RWPE1 (cell line): ENCODE results near the gene TULP3.

Experiments used
- CTCF ChIA-PET: fragments of 350-600 bp; sonication (Branson Sonifier 250); formaldehyde crosslinking; extraction: SDS; loops from one replicate; lab custom pipeline; 2021; lab: Yijun Ruan, JAX
- POLR2A ChIA-PET: fragments of 400-600 bp; formaldehyde crosslinking; extraction: SDS; loops from one replicate; lab custom pipeline; 2020; ENCODE audit warnings: antibody characterized with exemption; ENCODE audit not compliant: low non-redundant PET; lab: Yijun Ruan, JAX
- DNase-seq: peaks from one replicate; pipeline ENCODE4 v3.0.0; 2012; ENCODE audit warnings: low spot score
- H3K27ac ChIP-seq: fragments of 450-650 bp; 2 replicates; pipeline ENCODE4 v1.5.1; 2017
- TF ChIP-seq, protein P1 (sequence below): fragments of 450-650 bp; conservative IDR thresholded peaks from 2 replicates; pipeline ENCODE4 v1.5.1; 2017; ENCODE audit warnings: low read depth, mild to moderate bottlenecking

Gene TULP3

DNA sequence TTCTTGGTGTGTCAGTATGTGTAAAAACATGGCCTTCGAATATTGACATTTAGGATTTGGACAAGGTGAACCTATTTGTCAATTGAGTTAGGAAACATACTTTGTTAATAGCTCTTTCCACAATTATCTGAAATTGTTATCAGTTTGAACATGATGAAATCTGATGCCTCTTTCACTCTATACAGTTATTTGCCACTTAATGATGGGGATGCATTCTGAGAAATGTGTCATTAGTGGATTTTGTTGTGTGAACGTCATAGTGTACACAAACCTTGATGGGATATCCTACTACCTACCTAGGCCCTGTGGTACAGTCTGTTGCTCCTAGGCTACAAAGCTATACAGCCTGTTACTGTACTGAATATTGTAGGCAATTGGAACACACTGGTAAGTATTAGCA lies 4.8 kb downstream of the TULP3 start:
- ChIA-PET POLR2A (no interaction called here), CTCF (interaction anchor here (0.6 kb wide), 1 partner anchor 21 kb away, joined by 3 read pairs; no protein-coding TSS in a partner anchor)
- TF ChIP-seq, protein P1, sequence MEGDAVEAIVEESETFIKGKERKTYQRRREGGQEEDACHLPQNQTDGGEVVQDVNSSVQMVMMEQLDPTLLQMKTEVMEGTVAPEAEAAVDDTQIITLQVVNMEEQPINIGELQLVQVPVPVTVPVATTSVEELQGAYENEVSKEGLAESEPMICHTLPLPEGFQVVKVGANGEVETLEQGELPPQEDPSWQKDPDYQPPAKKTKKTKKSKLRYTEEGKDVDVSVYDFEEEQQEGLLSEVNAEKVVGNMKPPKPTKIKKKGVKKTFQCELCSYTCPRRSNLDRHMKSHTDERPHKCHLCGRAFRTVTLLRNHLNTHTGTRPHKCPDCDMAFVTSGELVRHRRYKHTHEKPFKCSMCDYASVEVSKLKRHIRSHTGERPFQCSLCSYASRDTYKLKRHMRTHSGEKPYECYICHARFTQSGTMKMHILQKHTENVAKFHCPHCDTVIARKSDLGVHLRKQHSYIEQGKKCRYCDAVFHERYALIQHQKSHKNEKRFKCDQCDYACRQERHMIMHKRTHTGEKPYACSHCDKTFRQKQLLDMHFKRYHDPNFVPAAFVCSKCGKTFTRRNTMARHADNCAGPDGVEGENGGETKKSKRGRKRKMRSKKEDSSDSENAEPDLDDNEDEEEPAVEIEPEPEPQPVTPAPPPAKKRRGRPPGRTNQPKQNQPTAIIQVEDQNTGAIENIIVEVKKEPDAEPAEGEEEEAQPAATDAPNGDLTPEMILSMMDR = no peak
- H3K27ac ChIP-seq = no peak overlapping the region
- no peak for DNase-seq

DNA sequence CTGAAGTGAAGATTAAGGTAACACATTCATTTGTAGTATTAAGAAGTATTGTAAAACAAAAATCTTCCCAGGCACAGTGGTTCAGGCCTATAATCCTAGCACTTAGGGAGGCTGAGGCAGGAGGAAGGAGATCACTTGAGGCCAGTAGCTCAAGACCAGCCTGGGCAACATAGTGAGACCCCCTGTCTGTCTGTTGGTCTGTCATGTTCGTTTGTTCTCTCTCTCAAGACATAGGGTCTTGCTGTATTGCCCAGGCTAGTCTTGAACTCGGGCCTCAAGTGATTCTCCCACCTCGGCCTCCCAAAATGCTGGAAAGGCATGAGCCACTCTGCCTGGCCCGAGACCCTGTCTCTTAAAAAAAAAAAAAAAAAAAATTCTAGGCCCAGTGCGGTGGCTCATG lies 6.7 kb downstream of the TULP3 start:
- no peak overlapping the region for H3K27ac ChIP-seq
- TF ChIP-seq, protein P1 = no peak
- CTCF ChIA-PET = no interaction called here
- no peak for DNase-seq
- POLR2A ChIA-PET = no interaction called here

DNA sequence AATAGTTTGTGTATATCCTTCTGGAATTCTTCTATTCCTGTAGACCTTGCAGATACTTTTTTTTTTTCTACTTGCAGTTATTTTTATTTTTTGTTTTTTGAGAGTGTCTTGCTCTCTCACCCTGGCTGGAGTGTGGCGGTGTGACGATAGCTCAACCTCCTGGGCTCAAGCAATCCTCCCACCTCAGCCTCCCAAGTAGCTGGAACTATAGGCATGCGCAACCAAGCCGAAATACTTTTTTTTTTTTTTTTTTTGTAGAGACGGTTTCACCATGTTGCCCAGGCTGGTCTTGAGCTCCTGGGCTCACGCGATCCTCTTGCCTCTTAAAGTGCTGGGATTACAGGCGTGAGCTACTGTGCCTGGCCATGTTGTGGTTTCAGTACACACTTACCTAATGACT lies 10.0 kb downstream of the TULP3 start:
- ChIA-PET POLR2A (no interaction called here), CTCF (no interaction called here)
- TF ChIP-seq, protein P1 = no peak
- DNase-seq = no peak
- no peak overlapping the region for H3K27ac ChIP-seq

DNA sequence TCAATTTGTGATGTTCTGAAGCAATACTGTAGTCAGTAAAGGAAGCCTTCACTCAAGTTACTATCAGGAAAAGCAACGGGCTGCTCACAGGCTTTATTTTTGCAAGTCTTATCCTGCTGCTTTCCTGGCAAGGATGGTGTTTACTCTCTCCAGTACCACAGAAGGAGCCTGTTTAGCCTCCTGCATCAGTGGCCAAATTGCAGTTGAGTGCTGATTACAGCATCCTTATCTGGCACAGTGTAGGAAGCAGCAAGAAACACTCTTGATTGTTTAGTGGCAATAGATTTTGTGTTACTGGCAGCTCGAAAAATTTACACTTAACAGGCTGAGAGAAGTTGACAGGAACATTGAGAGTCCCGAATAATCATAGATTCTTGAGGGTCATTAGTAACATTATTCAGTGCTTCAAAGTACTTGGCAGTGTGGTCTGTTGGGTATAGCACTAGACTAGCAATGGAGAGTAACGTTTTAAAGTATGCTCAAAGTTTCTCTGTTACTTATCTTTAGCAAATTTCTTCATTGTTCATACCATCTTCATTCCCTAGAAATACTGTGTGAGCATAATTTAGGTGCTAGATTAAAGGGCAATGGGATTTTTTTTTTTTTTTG lies 11.7 kb downstream of the TULP3 start:
- no peak overlapping the region for H3K27ac ChIP-seq
- ChIA-PET POLR2A (no interaction called here), CTCF (no interaction called here)
- DNase-seq = no peak
- TF ChIP-seq, protein P1 = no peak

DNA sequence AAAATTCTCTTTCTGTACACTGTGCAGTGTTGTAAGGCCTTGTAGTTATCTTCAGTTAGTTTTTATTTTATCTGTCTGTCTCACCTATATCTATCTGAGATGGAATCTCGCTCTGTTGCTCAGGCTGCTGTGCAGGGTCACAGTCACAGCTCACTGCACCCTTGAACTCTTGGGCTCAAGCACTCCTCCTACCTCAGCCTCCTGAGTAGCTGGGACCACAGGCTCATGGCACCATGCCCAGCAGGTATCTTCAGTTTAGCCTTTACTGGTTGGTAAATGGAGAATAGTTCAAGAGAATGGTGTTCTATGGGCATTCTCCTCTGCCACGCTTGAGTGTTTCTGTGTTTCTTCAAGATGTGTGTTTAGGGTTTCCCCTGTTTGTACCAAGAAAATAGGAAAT lies 13.6 kb downstream of the TULP3 start:
- ChIA-PET CTCF (no interaction called here), POLR2A (no interaction called here)
- TF ChIP-seq, protein P1 = no peak
- no peak overlapping the region for H3K27ac ChIP-seq
- no peak for DNase-seq

DNA sequence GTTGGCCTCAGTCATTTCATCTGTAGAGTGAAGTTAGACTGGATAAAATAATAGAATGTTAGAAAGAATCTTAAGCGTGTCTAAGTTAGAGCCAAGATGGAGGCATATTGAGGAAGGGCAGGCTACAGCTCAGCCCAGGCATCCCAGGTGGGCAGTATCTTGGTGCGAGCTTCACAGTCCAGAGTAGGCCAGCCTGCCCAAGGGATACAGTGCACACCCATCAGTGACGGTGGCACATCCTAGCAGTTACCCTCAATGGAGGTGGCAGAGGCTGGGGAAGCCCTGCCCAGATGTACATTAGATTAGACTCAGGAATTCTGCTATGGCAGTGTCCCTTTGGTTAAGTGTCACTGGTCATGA lies 21.5 kb downstream of the TULP3 start:
- POLR2A ChIA-PET = no interaction called here
- no peak overlapping the region for H3K27ac ChIP-seq
- DNase-seq = no peak
- TF ChIP-seq, protein P1 = no peak
- CTCF ChIA-PET = interaction anchor here (0.6 kb wide), 1 partner anchor 12 kb away, joined by 4 read pairs; no protein-coding TSS in a partner anchor
